Loucy (cell line): ENCODE measurements around the gene ATP8A2.

Source experiments
- H2AFZ ChIP-seq: fragments of 200-600 bp; sonication (generic); 2 replicates; pipeline ENCODE4 v1.6.0; 2016; ENCODE audit warnings: antibody characterized with exemption, mild to moderate bottlenecking, low read length, moderate library complexity
- H3F3A ChIP-seq: fragments of 200-600 bp; 2 replicates; pipeline ENCODE4 v1.6.0; 2016; ENCODE audit warnings: antibody characterized with exemption, low read depth, mild to moderate bottlenecking
- H3K27me3 ChIP-seq: fragments of 200-600 bp; sonication (generic); 2 replicates; pipeline ENCODE4 v1.6.1; 2014; ENCODE audit warnings: low read length, mild to moderate bottlenecking; ENCODE audit not compliant: insufficient read depth, poor library complexity, severe bottlenecking
- H3K36me3 ChIP-seq: fragments of 200-600 bp; sonication (generic); 2 replicates; pipeline ENCODE4 v1.6.1; 2016; ENCODE audit warnings: low read length; ENCODE audit not compliant: insufficient read depth
- H3K4me1 ChIP-seq: fragments of 200-600 bp; sonication (generic); 2 replicates; pipeline ENCODE4 v1.5.1; 2014; ENCODE audit warnings: low read length, mild to moderate bottlenecking; ENCODE audit not compliant: insufficient read depth, poor library complexity, severe bottlenecking
- H3K4me2 ChIP-seq: fragments of 200-600 bp; sonication (generic); 2 replicates; pipeline ENCODE4 v1.6.0; 2014; ENCODE audit warnings: antibody characterized with exemption, low read length, low read depth, mild to moderate bottlenecking; ENCODE audit not compliant: poor library complexity, severe bottlenecking
- H3K4me3 ChIP-seq: fragments of 200-600 bp; sonication (generic); 2 replicates; pipeline ENCODE4 v1.5.1; 2014; ENCODE audit warnings: low read length, mild to moderate bottlenecking, mixed read lengths; ENCODE audit not compliant: poor library complexity, severe bottlenecking
- H3K79me2 ChIP-seq: fragments of 200-600 bp; sonication (generic); 2 replicates; pipeline ENCODE4 v1.6.1; 2014; ENCODE audit warnings: low read length; ENCODE audit not compliant: insufficient read depth
- H3K9ac ChIP-seq: fragments of 200-600 bp; sonication (generic); 2 replicates; pipeline ENCODE4 v1.6.0; 2014; ENCODE audit warnings: mild to moderate bottlenecking, low read depth, low read length, moderate library complexity; ENCODE audit not compliant: poor library complexity, severe bottlenecking
- H3K9me2 ChIP-seq: fragments of 200-600 bp; sonication (generic); replicated peaks from 2 replicates; pipeline ENCODE4 v1.6.1; 2016; ENCODE audit warnings: low read depth, low read length, mixed read lengths
- H3K9me3 ChIP-seq: fragments of 200-600 bp; sonication (generic); 2 replicates; pipeline ENCODE4 v1.6.1; 2014; ENCODE audit warnings: mild to moderate bottlenecking, antibody characterized with exemption, low read length, low read depth; ENCODE audit not compliant: insufficient read depth
- H4K20me1 ChIP-seq: fragments of 200-600 bp; sonication (generic); 2 replicates; pipeline ENCODE4 v1.6.0; 2014; ENCODE audit warnings: antibody characterized with exemption, low read length, mild to moderate bottlenecking; ENCODE audit not compliant: insufficient read depth, poor library complexity, severe bottlenecking
- CTCF ChIP-seq: fragments of 200-600 bp; sonication (generic); conservative IDR thresholded peaks from 2 replicates; pipeline ENCODE4 v1.5.1; 2014; ENCODE audit warnings: mild to moderate bottlenecking, antibody characterized with exemption, low read length
- EZH2phosphoT487 ChIP-seq: fragments of 200-600 bp; IDR thresholded peaks from 2 replicates; pipeline ENCODE4 v1.6.1; 2018; ENCODE audit warnings: antibody characterized with exemption, mild to moderate bottlenecking, moderate library complexity, borderline replicate concordance

ATP8A2 gene

GRCh38 chr13:25578526-25578925 is 206.8 kb downstream of the ATP8A2 start:
- no peaks in the 10 kb centered on the region for H3K79me2 ChIP-seq
- no peaks in the 10 kb centered on the region for H3K9me3 ChIP-seq
- H3K36me3 ChIP-seq = no peaks in the 10 kb centered on the region
- H3K9me2 ChIP-seq = no peaks in the 10 kb centered on the region
- H3K9ac ChIP-seq = no peak overlapping the region
- H3K4me2 ChIP-seq = no peak overlapping the region
- TF ChIP-seq EZH2phosphoT487 = no peak
- no peak for TF ChIP-seq CTCF
- no peaks in the 10 kb centered on the region for H3K4me1 ChIP-seq
- H3F3A ChIP-seq = no peaks in the 10 kb centered on the region
- H3K4me3 ChIP-seq = no peak overlapping the region
- H4K20me1 ChIP-seq = no peaks in the 10 kb centered on the region
- H2AFZ ChIP-seq = no peak overlapping the region
- H3K27me3 ChIP-seq = no peaks in the 10 kb centered on the region

DNA sequence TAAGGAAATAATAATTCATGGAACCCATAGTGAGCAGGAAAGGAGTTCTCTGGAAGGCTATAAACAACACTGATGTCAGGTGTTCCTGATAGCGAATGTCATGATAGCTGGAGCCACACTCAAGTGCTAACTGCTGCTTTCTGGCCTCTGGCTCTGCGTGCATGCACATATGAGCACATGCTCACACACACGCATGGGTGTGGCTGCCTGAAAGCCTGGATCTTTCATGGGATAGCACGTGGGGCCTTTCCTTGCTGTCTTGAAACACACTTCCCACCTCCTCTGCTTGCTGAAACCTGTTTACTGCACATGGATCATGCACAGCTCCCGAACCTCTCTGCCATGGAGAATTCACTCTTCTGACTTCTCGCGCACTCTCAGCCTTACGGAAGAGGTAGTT is 207.4 kb downstream of the ATP8A2 start:
- Histone ChIP-seq H2AFZ (no peak overlapping the region), H3K9me3 (no peaks in the 10 kb centered on the region), H3K9ac (no peak overlapping the region), H3K27me3 (no peaks in the 10 kb centered on the region), H3F3A (no peaks in the 10 kb centered on the region), H3K4me2 (no peak overlapping the region), H4K20me1 (no peaks in the 10 kb centered on the region), H3K4me1 (no peaks in the 10 kb centered on the region), H3K36me3 (no peaks in the 10 kb centered on the region), H3K79me2 (no peaks in the 10 kb centered on the region), H3K4me3 (no peak overlapping the region), H3K9me2 (no peaks in the 10 kb centered on the region)
- no peak for TF ChIP-seq EZH2phosphoT487
- TF ChIP-seq CTCF = no peak

DNA sequence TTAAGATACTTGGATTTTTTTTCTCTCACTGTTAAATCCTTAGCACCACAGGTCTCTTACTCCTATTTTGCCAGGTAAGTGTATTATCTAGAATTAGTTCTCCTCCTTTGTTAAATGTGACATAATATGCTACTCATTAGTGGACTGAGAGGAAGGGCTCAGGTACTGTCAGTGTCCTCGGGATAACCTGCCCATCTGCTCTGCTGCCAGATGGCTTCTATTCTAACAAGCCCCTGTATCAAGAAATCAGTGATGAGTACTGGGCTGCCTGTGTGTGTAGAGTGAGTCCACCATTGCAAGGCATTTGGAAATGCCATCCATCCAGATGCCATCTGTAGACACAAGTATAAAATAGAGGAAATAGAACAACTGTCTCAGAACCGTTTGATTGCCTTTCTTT is 209.6 kb downstream of the ATP8A2 start:
- H3K27me3 ChIP-seq = no peaks in the 10 kb centered on the region
- no peak overlapping the region for H3K9ac ChIP-seq
- H4K20me1 ChIP-seq = no peaks in the 10 kb centered on the region
- no peaks in the 10 kb centered on the region for H3K9me2 ChIP-seq
- no peaks in the 10 kb centered on the region for H3K79me2 ChIP-seq
- H2AFZ ChIP-seq = no peak overlapping the region
- H3K4me3 ChIP-seq = no peak overlapping the region
- H3K36me3 ChIP-seq = no peaks in the 10 kb centered on the region
- no peaks in the 10 kb centered on the region for H3K9me3 ChIP-seq
- TF ChIP-seq CTCF = no peak
- no peak for TF ChIP-seq EZH2phosphoT487
- no peaks in the 10 kb centered on the region for H3K4me1 ChIP-seq
- H3F3A ChIP-seq = no peaks in the 10 kb centered on the region
- H3K4me2 ChIP-seq = no peak overlapping the region
